LNCaP clone FGC (cell line): Measurements from ENCODE around the gene SAMD11.

Experiments used
- DNase-seq: peaks from one replicate; pipeline ENCODE4 v3.0.0-alpha.2; 2011; ENCODE audit warnings: low read depth
- H3K4me3 ChIP-seq: 2 replicates; pipeline ENCODE4 v1.5.1; 2011; ENCODE audit warnings: mild to moderate bottlenecking, low read depth, low read length, control low read depth
- CTCF ChIP-seq: IDR thresholded peaks from 2 replicates; pipeline ENCODE4 v1.5.1; 2012; ENCODE audit warnings: mild to moderate bottlenecking; ENCODE audit not compliant: control insufficient read depth, insufficient read depth; ENCODE audit errors: extremely low read depth

The SAMD11 gene

DNA sequence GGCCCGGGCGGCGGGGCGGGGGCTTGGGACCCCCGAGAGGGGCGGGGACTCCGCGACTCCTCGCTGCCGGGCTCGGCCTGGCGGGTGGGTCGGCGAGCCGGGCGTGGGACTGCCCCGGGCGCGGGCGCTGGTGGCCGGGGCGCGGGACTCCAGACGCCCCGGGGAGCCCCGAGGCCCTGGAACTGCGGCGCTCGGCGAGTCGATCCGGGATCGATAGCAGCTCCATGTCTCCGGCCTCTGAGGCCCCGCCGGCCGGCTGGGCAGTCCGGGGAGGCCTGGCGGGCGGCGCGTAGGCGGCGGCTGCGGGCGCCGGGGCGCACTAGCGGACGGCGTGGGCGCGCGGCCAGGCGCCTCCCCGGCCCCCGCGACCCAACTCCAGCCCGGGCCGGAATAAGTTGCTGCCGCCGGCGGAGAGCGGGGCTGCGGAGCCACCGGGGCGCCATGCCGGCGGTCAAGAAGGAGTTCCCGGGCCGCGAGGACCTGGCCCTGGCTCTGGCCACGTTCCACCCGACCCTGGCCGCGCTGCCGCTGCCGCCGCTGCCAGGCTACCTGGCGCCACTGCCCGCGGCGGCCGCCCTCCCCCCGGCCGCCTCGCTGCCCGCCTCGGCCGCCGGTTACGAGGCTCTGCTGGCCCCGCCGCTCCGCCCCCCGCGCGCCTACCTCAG lies 400 bp downstream of the SAMD11 start:
- H3K4me3 ChIP-seq = peak overlapping the region; percentile 53
- DNase-seq = no peak
- TF ChIP-seq CTCF = no peak

GRCh38 chr1:924656-925560 lies 1.2 kb downstream of the SAMD11 start:
- DNase-seq = no peak
- peak overlapping the region; percentile 53 for H3K4me3 ChIP-seq
- TF ChIP-seq CTCF = peak; percentile 15; the same call in 1 of the 2 replicates

DNA sequence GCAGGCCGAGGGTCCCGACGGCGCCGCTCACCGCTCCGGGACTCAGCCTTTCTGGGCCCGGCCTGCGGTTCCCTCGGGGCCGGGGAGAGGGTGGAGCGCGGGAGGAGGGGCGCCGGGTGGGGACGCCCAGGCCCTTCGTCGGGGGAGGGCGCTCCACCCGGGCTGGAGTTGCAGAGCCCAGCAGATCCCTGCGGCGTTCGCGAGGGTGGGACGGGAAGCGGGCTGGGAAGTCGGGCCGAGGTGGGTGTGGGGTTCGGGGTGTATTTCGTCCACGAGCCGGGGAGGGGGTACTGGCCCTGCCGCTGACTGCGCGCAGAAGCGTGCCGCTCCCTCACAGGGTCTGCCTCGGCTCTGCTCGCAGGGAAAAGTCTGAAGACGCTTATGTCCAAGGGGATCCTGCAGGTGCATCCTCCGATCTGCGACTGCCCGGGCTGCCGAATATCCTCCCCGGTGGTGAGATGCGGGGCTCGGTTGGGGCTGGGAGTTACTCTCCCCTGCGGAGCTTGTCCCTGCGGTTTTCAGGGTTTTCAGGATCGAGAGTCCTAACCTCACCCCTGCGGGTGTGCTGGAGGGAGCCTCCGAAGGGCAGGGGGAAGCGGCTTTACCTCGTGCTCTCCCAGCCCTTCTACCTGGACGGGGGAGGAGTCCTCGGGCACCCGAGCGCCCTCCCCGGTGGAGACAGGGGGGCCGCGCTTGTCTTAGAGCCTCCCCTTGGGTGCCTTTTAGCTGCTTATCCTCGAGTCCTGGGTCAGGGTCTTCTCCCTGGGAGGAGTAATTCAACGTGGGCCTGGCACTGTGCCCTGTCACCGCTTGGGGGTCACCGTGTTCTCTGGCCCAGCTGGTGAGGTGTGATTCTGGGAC lies 2.1 kb downstream of the SAMD11 start:
- no peak for DNase-seq
- TF ChIP-seq CTCF = no peak
- peak overlapping the region; percentile 53 for H3K4me3 ChIP-seq

DNA sequence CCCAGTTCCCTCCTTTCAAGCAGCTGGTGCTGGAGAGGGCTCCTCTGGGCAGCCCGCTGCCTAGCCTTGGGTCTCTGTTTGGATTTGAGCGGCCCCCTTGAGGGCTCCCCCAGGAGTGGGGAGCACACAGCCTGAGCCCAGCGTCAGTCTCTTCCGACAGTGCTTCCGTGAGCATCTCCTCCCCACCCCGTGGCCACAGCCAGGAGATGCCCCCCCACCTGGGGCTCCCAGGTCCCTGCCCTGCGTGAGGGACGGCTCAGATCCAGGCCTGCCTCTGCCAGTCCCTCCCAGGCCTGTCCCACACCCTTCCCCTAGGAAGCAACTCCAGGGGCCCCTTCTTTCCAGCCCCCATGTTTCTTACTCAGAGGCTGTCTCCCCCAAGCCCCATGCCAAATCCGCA lies 3.5 kb downstream of the SAMD11 start:
- no peak for DNase-seq
- no peak for TF ChIP-seq CTCF
- no peak overlapping the region for H3K4me3 ChIP-seq

- TF ChIP-seq CTCF = no peak
- no peak for DNase-seq
- no peak overlapping the region for H3K4me3 ChIP-seq
Observed at GRCh38 chr1:927748-928147, 4.0 kb downstream of the SAMD11 start.

GRCh38 chr1:928825-929661 lies 5.3 kb downstream of the SAMD11 start:
- no peak overlapping the region for H3K4me3 ChIP-seq
- no peak for DNase-seq
- TF ChIP-seq CTCF = no peak
